Renal pelvis (tissue), 12 donors: ENCODE data around the gene HEATR9. TPM values are rescaled to one million over a fixed set of nuclear protein-coding genes. Genes with fewer than 3 reads are reported as not detected.
"Not testable (repeated sequence)": the region's sequence is repeated elsewhere in the genome, so short reads cannot be mapped to it uniquely, and the experiment has no call there.

Experiments
- DNase-seq: peaks from one replicate; pipeline ENCODE4 v3.0.0-alpha.2; 2013
- long read RNA-seq, 16 experiments: transcript quantifications; one replicate each; lab custom pipeline, GENCODE V29; 2026
- polyA plus RNA-seq, 3 donors: library from polyadenylated mRNA; unstranded; fragments of 120-200 nt; gene quantifications; one replicate each; pipeline ENCODE4 v1.2.1, GENCODE V29; 2013; ENCODE audit not compliant: insufficient read length in 3 of 3

HEATR9 gene, protein sequence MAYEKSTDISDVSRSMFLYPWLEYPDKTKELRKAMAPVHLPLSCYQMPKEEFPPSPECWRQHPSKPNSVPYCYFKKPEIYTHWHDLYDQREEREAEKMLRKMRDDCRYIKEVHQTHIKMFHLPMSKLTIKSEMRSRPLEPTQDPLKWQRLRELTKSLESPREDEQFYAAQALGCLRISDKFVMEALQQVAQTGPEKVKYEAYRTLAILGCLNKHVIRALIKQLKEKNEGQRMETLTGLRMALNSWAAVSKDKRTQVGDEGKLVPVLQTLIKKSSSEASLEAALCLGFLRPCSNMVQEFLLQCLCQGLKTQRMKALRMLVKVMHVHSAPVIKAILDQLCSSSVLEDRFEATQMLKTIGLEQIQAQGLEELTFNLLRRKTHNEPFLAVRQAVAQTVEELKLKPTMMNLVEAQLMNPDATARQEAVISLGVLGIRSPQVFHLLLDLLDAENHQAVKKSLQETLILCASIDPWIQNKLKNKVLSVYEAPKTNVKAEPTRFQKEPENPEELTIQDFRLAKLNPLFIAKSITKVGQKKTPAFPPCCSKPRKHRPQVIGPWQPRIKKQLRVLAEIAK
- polyA plus RNA-seq: under 1 TPM; 0.06 to 0.61 (median 0.16) TPM
- long read RNA-seq, donor 1: 0 reads
- long read RNA-seq, donor 2: 0 reads
- long read RNA-seq, donor 3: 0 reads
- long read RNA-seq, donor 4: 0 reads
- long read RNA-seq, donor 5: 0 reads
- long read RNA-seq, donor 6: 0 reads
- long read RNA-seq, donor 7: 0 reads
- long read RNA-seq, donor 8: 0 reads
- long read RNA-seq, donor 9: 0 reads
- long read RNA-seq, donor 10: 0 reads
- long read RNA-seq, donor 11: 0 reads
- long read RNA-seq, donor 12: 0 reads
- long read RNA-seq, donor 13: 0 reads
- long read RNA-seq, donor 14: 0 reads
- long read RNA-seq, donor 15: 0 reads
- long read RNA-seq, donor 16: 0 reads

DNA sequence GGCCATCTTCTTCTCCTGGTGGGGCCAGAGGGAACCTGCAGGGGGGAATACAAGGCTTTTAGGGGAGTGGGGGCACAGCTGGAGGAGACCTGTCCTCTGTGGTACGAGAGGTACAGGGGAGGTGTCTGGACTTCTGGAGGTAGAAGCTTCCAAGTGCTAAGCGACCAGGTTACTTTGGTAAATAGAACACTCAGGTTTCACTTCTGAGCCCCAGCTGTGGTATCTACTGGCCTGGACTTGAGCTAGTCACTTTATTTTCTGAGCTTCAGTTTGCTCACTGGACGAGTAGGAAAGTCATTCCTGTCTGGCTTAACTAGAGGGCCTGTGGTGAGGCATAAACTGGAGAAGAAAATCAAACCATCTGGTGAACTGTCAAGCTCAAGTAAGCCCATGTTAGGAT, at the start of gene HEATR9:
HEATR9 (minus strand) TSS at position 155 of the 400 bp plus-strand sequence; CDS start at position 6, 149 bp downstream.
- DNase-seq: no peak

DNA sequence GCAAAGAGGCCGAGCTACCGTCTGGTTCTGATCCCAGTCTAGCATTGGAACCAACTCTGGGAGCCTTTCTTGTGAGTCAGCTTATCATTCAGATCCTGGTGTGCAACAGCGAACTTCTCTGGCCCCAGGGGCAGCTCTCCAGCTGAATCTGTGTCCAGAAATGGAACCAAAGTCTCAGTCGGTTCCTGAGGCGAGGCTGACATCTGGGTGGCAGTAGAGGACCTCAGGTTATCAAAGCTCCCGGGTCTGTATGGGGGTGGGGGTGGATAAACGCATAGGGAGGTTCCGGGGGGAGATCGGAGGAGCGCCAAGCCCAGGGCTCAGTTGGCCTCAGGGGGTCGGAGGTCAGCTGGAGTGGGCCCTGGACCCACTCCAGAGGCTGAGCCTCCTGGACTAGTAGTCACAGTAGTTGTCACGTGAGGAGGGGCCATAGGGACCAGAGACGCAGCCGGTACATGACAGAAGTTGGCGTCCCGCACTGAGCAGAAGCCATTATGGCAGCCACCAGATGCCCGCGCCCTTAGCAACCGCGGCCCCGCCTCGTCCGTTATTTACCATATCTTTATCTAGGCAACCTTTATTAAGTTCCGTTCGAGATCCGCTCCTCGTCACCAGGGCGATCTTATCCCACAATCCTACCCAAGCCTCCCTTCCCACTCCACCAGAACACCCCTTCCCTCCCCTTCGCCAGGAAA, 49.0 kb upstream of the HEATR9 start:
- no peak for DNase-seq

DNA sequence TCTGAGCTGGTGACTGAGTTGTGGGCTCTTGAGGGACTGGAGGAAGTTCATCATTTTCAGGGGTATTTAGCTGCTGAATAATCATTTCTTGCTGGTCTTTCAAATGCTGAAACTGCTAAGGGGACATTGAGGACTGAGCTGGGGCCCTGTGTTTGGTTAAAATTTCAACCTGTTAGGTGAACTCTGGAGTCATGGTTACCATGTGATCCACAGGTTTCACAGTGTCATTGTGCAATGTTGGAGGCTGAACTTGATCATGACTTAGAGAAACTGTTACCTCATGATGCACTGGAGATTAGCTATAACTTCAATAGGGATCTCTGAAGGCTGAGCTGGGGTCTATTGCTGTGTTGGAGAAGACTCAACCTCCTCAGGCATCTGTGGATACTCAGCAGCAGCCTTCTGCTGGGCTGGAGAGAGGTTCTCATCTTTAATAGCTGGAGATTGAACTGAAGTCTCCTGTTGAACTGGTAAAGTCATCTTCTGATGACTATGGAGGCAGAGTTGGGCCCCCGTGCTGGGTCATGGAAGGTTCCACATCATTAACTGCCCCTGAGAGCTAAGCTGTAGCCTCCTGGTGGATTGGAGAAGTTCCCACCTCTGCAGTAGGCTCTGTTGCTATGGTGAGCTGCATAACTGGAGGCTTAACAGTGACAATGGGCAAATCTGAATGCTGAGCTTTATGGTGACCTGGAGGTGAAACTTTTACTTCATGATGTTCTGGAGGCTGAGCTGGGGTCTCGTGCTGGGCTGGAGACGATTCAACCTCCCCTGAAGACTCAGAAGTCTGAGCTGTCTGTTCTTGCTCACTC, 46.7 kb upstream of the HEATR9 start:
- no peak for DNase-seq

DNA sequence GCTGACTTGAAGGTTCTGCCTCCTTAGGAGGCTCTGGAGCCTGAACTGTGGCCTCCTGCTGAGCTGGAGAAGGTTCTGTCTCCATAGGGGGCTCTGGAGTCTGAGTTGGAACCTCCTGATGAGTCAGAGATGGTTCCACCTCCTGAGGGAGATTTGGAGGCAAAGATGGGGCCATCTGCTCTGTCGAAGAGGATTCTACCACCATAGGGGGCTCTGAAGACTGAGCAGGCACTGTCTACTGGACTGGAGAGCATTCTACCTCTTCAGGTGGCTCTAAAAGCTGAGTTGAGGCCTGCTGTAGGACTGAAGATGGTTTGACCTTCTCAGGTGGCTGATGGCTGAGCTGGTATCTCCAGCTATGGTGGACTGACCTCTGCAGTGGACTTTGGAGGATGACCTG, 45.7 kb upstream of the HEATR9 start:
- no peak for DNase-seq

DNA sequence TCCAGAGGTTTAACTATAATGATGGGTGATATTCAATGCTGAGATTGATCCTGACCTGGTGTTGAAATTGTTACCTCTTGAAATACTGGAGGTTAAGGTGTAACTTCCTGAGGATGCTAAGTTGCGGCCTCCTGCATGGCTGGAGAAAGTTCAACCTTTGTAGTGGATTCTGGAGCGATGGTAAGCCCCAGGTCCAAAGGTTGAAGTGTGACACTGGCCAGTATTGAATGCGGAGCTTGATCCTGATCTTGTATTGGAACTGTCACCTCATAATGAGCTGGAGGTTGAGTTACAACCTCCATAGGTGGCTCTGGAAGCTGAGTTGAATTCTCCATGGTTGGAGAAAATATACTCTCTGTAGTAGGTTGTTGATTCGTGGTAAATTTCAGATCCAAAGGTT, 44.9 kb upstream of the HEATR9 start:
- no peak for DNase-seq

DNA sequence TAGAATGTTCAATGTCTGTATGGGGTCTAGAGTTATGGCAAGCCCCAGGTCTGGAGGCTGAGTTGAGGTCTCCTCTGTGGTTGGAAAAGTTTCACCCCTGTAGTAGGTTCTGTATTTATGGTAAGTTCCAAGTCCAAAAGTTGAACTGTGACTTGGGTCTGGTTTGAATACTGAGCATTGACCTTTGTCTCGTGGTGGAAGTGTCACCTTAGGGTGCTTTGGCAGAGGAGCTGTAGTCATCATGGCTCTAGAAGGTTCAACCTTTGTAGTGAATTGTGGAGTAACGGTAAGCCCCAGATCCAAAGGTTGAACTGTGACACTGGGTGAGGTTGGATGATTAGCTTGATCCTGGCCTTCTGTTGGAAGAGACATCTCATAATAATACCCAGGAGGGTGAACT, 44.3 kb upstream of the HEATR9 start:
- DNase-seq: no peak

DNA sequence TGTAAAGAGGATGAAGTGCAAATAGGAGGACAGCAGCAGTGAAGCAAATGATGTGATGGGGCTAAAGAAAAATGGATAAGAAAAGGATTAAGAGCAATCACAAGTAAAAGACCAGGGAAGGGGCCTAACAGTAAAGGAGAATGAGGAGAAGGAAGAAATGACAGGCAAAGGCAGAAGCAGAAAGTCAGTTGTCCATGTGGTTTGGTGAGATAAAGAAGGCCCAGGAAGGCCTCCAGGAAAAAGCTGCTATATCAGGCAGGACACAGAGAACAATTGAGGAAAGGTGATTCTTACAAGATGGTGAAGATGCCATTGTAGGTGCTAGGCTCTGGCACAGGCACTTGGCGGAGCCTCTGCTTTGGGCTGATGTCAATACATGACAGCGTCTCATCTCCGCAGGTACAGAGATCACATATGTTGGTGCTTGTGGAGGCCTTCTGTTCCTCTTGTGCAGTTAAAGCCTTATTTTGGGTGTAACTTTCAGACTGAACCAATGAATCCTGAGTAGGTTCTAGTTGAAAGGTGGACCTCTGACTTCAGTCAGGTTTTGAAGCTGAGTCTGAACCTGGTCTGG, 43.7 kb upstream of the HEATR9 start:
- no peak for DNase-seq

DNA sequence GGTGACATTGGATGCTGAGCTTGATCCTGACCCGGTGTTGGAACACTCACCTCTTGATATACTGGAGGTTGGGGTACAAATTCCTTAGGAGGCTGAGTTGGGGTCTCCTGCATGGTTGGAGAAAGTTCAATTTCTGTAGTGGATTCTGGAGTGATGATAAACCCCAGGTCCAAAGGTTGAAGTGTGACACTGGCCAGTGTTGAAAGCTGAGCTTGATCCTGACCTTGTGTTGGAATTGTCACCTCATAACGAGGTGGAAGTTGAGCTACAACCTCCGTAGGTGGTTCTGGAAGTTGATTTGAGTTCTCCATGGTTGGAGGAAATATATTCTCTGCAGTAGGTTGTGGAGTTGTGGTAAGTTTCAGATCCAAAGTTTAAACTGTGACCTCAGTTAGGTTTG, 40.7 kb upstream of the HEATR9 start:
- DNase-seq: no peak

DNA sequence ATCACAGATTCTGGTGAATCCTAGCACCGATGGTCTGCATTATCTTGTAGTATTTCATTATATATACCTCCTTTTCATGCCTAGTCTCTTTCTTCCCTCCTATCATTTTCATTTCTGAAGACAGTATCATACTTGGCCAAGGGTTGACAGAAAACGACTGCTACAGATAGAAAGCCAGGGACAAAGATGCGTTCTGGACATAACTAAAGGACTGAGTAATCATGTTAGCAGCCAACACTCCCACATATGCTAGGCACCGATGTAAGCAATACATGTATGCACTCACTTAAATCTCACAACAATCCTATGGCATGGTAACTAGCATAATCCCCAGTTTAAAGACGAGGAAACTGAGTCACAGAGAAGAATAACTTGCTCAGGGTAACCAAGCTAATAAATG, 39.0 kb upstream of the HEATR9 start:
- DNase-seq: no peak

DNA sequence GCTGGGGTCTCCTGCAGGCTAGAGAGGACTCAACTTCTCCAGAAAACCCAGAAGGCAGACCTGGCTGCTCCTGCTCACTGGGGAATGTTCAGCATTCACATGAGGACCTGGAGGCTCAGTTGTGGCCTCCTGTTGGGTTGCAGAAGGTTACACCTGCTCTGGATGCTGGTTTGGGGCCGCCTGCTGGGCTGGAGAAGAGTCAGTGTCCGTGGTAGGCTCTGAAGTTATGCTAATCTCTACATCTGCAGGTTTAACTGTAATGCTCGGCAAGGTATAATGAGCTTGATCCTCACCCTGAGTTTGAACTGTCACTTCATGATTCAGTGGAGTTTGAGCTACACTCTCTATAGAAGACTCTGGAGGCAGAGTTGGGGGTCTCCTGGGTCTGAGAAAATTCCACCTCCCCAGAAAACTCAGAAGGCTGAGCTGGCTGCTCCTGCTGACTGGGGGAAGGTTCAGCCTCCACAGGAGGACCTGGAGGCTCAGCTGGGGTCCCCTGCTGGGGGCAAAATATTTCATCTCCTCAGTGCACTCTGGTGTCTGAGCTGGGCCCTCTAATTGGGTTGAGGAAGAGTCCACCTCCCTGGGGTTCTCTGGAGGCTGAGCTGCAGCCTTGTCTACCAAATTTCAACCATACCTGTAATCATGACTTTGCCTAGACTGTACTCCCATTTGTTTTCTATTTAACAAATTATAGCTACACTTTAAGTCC, 38.4 kb upstream of the HEATR9 start:
- no peak for DNase-seq

DNA sequence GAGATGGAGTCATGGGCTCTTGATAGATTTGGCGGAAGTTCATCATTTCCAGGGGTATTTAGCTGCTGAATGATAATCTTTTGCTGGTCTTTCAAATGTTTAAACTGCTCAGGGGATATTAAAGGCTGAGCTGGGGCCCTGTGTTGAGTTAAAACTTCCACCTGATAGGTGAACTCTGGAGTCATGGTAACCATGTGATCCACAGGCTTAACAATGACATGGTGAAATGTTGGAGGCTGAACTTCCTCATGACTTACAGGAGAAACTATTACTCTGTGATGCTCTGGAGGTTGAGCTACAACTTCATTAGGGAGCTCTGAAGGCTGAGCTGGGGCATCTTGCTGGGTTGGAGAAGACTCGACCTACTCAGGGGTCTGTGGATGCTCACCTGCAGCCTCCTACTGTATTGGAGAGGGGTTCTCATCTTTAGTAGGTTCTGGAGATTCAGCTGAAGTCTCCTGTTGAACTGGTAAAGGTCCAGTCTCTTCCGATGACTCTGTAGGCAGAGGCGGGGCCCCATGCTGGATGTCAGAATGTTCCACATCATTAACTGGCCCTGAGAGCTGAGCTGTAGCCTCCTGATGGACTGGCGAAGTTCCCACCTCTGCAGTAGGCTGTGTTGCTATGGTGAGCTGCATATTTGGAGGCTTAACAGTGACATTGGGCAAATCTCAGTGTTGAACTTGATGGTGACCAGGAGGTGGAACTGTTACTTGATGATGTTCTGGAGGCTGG, 37.7 kb upstream of the HEATR9 start:
- peak; percentile 36 for DNase-seq

DNA sequence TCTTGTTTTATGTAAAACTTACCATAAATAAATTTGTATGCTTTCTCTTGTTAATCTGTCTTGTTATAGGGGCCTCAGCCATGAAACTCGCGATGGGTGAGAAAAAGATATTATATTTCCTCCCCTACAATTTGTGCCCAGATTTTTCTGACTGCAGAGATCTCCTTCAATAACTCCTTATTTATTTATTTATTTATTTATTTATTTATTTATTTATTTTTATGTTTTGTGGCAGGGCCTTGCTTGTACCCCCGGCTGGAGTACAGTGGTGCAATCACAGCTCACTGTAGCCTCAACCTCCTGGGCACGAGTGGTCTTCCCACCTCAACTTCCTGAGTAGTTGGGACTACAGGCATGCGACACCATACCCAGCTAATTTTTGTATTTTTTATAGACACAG, 34.8 kb upstream of the HEATR9 start:
- no peak for DNase-seq

DNA sequence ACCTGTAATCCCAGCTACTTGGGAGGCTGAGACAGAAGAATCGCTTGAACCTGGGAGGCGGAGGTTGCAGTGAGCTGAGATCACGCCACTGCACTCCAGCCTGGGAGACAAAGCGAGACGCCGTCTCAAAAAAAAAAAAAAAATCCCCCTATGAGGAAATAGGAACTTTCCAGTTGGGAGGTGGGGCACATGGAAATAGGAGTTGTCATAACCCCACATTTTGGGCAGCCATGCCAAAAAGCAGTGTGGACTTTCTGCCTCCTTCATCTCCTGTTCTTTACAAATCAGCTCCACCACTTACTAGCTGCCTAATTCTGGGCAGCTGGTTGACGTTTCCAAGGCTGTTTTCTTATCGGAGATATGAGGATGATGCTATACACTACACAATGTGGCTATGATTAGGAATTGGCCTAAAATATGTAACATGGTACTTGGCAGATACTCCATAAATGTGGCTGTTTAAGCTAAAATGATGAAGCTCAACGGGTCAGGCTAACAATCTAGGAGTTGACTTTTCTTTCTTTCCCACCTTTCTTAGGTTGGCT, 33.0 kb upstream of the HEATR9 start:
- DNase-seq: no peak

DNA sequence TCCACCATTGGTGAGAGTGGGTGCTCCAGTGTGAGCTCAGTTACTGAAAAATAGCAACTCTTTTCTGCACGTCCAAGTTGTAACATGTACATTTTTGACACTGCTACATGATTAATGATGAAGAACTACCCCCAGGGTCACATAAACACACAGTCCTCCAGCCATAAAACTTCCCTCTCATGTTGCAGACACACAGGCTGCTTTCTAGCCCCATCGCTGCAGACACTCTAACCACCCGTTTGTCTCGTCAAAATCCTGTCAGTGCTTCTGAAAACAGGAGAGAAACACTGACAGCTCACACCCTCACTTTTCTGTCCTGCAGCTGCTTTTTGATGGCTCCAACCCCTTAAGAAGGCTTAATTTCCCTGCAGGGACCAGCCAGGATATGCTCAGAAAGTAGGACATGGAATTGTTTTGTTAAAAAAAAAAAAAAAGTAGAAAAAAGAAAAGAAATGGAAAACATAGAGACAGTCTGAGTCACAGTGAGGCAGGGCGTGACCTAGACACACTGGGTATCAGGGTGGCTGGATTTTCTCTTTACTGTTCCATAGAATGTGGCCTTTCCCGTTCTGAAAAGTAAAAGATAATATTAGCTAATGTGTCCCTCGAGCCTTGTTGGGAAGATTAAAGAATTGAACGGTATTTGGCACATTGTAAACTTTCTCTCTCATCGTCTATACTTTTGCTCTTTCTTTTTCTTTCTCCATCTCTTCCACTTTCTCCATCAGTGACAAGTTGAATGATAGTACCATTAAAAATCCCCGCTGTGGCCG, 32.2 kb upstream of the HEATR9 start:
- peak; percentile 65 for DNase-seq

DNA sequence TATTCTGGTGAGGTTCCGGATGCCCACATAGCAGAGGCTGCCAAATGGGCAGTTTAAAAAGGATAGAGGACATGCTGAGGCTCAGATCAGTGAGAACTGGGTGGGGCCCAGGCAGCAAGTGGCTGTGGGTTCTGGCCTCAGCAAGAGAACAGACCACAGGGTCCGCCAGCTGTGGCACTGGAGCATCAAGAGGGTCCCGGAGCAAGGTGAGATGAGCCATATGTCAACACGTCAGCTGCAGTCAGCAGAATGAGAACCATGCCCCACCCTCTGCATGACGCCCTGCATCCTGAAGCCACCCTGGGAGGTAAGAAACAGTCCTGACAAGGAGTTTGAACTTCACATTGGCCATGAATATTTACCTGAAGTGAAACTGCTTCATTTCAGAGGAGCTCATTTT, 31.6 kb upstream of the HEATR9 start:
- DNase-seq: no peak

DNA sequence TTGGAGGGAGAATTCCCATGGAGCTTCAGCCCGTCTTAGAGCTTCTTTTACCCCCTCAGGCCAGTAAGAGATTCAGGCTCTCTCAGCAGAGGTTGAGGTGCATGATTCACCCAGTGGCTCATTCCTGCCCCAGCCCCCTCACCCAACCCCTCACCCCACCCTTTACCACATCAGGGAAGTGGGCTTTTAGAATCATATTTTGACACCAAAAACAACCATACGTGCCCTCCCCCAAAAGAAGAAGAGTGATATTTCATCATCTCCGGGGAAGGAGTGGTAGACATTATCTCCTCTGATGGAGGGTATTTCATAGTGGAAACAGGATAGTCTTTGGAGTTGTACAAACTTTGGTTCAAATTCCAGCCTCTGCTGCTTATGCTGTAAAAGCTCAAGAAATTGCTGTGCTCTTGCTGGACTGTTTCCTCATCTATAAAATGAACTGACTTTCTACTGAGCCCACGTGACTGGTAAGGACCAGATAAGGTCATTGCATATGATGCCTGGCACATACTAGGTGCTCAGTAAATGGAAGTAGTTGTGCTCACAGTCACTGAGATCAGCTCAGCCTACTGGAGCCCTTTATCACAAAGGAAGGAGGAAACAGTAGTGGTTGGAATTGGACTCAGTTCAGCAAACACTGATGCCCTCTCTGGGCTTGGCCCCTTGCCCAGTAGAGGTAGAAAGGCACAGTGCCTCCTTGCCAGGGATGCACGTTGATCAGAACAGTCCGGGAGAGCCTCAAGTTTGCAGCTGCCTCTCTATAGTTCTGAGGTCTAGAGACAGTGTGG, 29.8 kb upstream of the HEATR9 start:
- no peak for DNase-seq

DNA sequence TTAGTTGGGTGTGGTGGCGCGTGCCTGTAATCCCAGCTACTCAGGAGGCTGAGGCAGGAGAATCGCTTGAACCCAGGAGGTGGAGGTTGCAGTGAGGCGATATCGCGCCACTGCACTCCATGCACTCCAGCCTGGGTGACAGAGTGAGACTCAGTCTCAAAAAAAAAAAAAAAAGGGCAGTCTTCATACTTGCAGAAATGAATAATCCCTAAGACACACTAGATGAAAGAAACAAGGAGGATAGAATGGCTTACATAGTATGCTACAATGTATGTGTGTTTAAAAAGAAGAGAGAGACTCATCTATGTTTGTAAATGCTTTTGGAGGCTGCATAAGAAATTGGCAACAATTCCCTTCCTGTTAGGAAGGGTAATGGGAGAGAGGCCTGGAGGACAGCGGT, 29.1 kb upstream of the HEATR9 start:
- not testable (repeated sequence) for DNase-seq
